Endothelial cell of umbilical vein (primary cell): ENCODE data around the gene ODF4. TPM values are rescaled to one million over a fixed set of nuclear protein-coding genes. Genes with fewer than 3 reads are reported as not detected.

ENCODE experiments used
- BruUV-seq: library from RNA; stranded (reverse); fragments of 400-500 nt; replicated peaks from 2 replicates; lab custom pipeline; 2021; lab: Mats Ljungman, UMichigan
- CTCF ChIA-PET: fragments of 300-600, 350-600 bp; sonication (Branson Sonifier 250); formaldehyde crosslinking; loops from one replicate; lab custom pipeline; 2021; ENCODE audit warnings: antibody characterized with exemption, inconsistent platforms; lab: Charles Lee
- POLR2A ChIA-PET: fragments of 300-600, 350-600 bp; sonication (Branson Sonifier 250); formaldehyde crosslinking; loops from one replicate; lab custom pipeline; 2021; ENCODE audit warnings: antibody characterized with exemption, inconsistent platforms; lab: Charles Lee
- DNase-seq: peaks from one replicate; pipeline ENCODE4 v3.0.0-alpha.2; 2011; ENCODE audit warnings: low read depth, low spot score
- FAIRE-seq: peaks from 2 replicates; lab custom pipeline; 2011; peaks lifted over from hg19 to GRCh38; lab: Jason Lieb, UNC
- H2AFZ ChIP-seq: 2 replicates; pipeline ENCODE4 v1.6.0; 2012; ENCODE audit warnings: low read depth, low read length, control low read depth, inconsistent platforms
- H3K27ac ChIP-seq: 2 replicates; pipeline ENCODE4 v1.5.1; 2011; ENCODE audit warnings: low read depth, mild to moderate bottlenecking, control low read depth, low read length, moderate library complexity; ENCODE audit not compliant: insufficient read depth
- H3K27me3 ChIP-seq, 2 experiments: 2 replicates each; pipeline versions ENCODE4 v1.6.0 to v1.6.1; 2011; ENCODE audit warnings: low read length in 2 of 2, mixed read lengths in 1 of 2; ENCODE audit not compliant: control insufficient read depth in 2 of 2, insufficient read depth in 2 of 2
- H3K36me3 ChIP-seq, 2 experiments: 2 replicates in 1 of 2; 3 replicates in 1 of 2; pipeline ENCODE4 v1.5.1; 2011; ENCODE audit warnings: low read length in 2 of 2, mild to moderate bottlenecking in 1 of 2, moderate library complexity in 1 of 2; ENCODE audit not compliant: control insufficient read depth in 2 of 2, insufficient read depth in 2 of 2; ENCODE audit errors: extremely low read depth in 1 of 2
- H3K4me1 ChIP-seq: 3 replicates; pipeline ENCODE4 v1.5.1; 2011; ENCODE audit warnings: mild to moderate bottlenecking, low read length; ENCODE audit not compliant: control insufficient read depth, insufficient read depth; ENCODE audit errors: extremely low read depth
- H3K4me2 ChIP-seq: 2 replicates; pipeline ENCODE4 v1.6.1; 2011; ENCODE audit warnings: low read length, control low read depth, mixed read lengths; ENCODE audit not compliant: insufficient read depth
- H3K4me3 ChIP-seq, 3 experiments: fragments of 200-600 bp in 1 of 3; sonication (generic), shearing (Covaris generic) in 1 of 3; replicated peaks in 1 of 3; 2 replicates each; pipeline ENCODE4 v1.5.1; 2011 to 2016; ENCODE audit warnings: control low read depth in 3 of 3, low read length in 3 of 3, mild to moderate bottlenecking in 2 of 3, inconsistent platforms in 1 of 3, low read depth in 1 of 3, moderate library complexity in 1 of 3; ENCODE audit not compliant: insufficient read depth in 1 of 3
- H3K79me2 ChIP-seq: 2 replicates; pipeline ENCODE4 v1.6.0; 2012; ENCODE audit warnings: low read length, inconsistent platforms; ENCODE audit not compliant: control insufficient read depth, insufficient read depth
- H3K9ac ChIP-seq: replicated peaks from 2 replicates; pipeline ENCODE3; 2011; ENCODE audit warnings: low read length, control low read depth; ENCODE audit not compliant: insufficient read depth; ENCODE audit errors: extremely low read depth
- H3K9me1 ChIP-seq: replicated peaks from 3 replicates; pipeline ENCODE4 v1.6.0; 2011; ENCODE audit warnings: mild to moderate bottlenecking, low read length; ENCODE audit not compliant: control insufficient read depth, insufficient read depth; ENCODE audit errors: extremely low read depth
- H3K9me3 ChIP-seq: replicated peaks from 2 replicates; pipeline ENCODE4 v1.5.1; 2012; ENCODE audit warnings: low read length, inconsistent platforms; ENCODE audit not compliant: control insufficient read depth, insufficient read depth
- H4K20me1 ChIP-seq: replicated peaks from 2 replicates; pipeline ENCODE3; 2011; ENCODE audit warnings: mild to moderate bottlenecking, low read length; ENCODE audit not compliant: control insufficient read depth, insufficient read depth; ENCODE audit errors: extremely low read depth
- EZH2 ChIP-seq: IDR thresholded peaks from 2 replicates; pipeline ENCODE4 v1.6.1; 2012; ENCODE audit warnings: borderline replicate concordance, low read depth, mild to moderate bottlenecking, moderate library complexity, low read length, inconsistent platforms; ENCODE audit not compliant: severe bottlenecking
- FOS ChIP-seq: IDR thresholded peaks from 2 replicates; pipeline ENCODE4 v1.6.1; 2011; ENCODE audit warnings: mild to moderate bottlenecking, low read length, moderate library complexity, borderline replicate concordance; ENCODE audit not compliant: insufficient read depth
- GATA2 ChIP-seq: IDR thresholded peaks from 2 replicates; pipeline ENCODE4 v1.7.0; 2011; ENCODE audit warnings: low read depth, mild to moderate bottlenecking, moderate library complexity, mixed read lengths, low read length; ENCODE audit not compliant: insufficient read length, insufficient read depth
- JUN ChIP-seq: IDR thresholded peaks from 2 replicates; pipeline ENCODE4 v1.6.1; 2011; ENCODE audit warnings: borderline replicate concordance, low read depth; ENCODE audit not compliant: insufficient read length, insufficient read depth
- MAX ChIP-seq: IDR thresholded peaks from 2 replicates; pipeline ENCODE4 v1.6.1; 2011; ENCODE audit not compliant: insufficient read depth, insufficient read length
- MYC ChIP-seq: IDR thresholded peaks from one replicate; pipeline ENCODE4 v1.6.1; 2011; ENCODE audit warnings: mild to moderate bottlenecking, low read depth, low read length
- POLR2A ChIP-seq: IDR thresholded peaks from 2 replicates; pipeline ENCODE4 v1.6.1; 2012; ENCODE audit warnings: low read depth, mild to moderate bottlenecking, control low read depth, low read length
- POLR2AphosphoS5 ChIP-seq: IDR thresholded peaks from 2 replicates; pipeline ENCODE4 v1.6.1; 2012; ENCODE audit warnings: low read depth, mild to moderate bottlenecking, control low read depth, low read length, moderate library complexity; ENCODE audit not compliant: insufficient read depth
- dilution Hi-C: fragments of 300-500 bp; cut with MboI; formaldehyde crosslinking; loops from one replicate; pipeline ENCODE4 v1.15.0; 2019; ENCODE audit warnings: low sequenced_read_pairs; ENCODE audit not compliant: extremely low pct_ligation_motif_present
- intact Hi-C: fragments of 100-400 bp; cut with micrococcal nuclease; formaldehyde crosslinking; loops from one replicate; pipeline ENCODE4 v1.10.0; 2022
- polyA plus RNA-seq, 4 experiments: library from polyadenylated mRNA; depleted of rRNA in 3 of 4; stranded (reverse) in 3 of 4; unstranded in 1 of 4; fragments of >200 nt; gene quantifications; 2 replicates each; pipeline versions ENCODE4 v1.2.1 to v1.2.3, GENCODE V29; 2011 to 2012; ENCODE audit warnings: missing spikeins in 1 of 4
- total RNA-seq: library from RNA; stranded (reverse); gene quantifications from 2 replicates; pipeline ENCODE4 v1.2.3, GENCODE V29; 2021

Gene ODF4
- total and polyA plus RNA-seq, 2 donors (not counting 3 experiments of a cell fraction or from before 2014, with no cell fraction given): not detected

- Histone ChIP-seq H3K9me3 (no peaks in the 10 kb centered on the region), H2AFZ (no peak overlapping the region), H3K36me3 (peaks cover 15% of the 10 kb centered on the region in 2 experiments), H3K27me3 (no peaks in the 10 kb centered on the region), H3K4me1 (peaks cover 20% of the 10 kb centered on the region), H3K4me2 (no peak overlapping the region), H3K79me2 (no peaks in the 10 kb centered on the region), H3K9ac (no peak overlapping the region), H3K4me3 (no peak overlapping the region), H3K27ac (no peak overlapping the region), H4K20me1 (no peaks in the 10 kb centered on the region), H3K9me1 (no peaks in the 10 kb centered on the region)
- dilution Hi-C loops (no loop called here), intact Hi-C loops (no loop called here)
- no peak for DNase-seq
- TF ChIP-seq POLR2A (peak; percentile 30), FOS (no peak), JUN (no peak), EZH2 (no peak), POLR2AphosphoS5 (peak; percentile 20), MAX (no peak), GATA2 (no peak), MYC (no peak)
- FAIRE-seq: no peak
- BruUV-seq: no TSS peak
- CTCF ChIA-PET: interaction anchor here (1.0 to 3.8 kb wide), 3 partner anchors 24 to 103 kb away, joined by 3 to 39 read pairs (median 8); partner anchors contain the start of gene KRABD2
- POLR2A ChIA-PET: interaction anchor here (1.1 to 2.8 kb wide), 2 partner anchors 36 to 111 kb away, joined by 3 to 10 read pairs; partner anchors contain the start of gene NDEL1
Measured at GRCh38 chr17:8324923-8325322, 14.7 kb upstream of the ODF4 start.
